Coronary artery (tissue), 2 donors: ENCODE data around the gene HNRNPC.
"Not testable (repeated sequence)": the region's sequence is repeated elsewhere in the genome, so short reads cannot be mapped to it uniquely, and the experiment has no call there.

Experiments
- DNase-seq: peaks from one replicate; pipeline ENCODE4 v3.0.0-alpha.2; 2017; ENCODE audit warnings: low spot score
- H3K27ac ChIP-seq, 2 donors: fragments of 200-600 bp; sonication (generic); one replicate each; pipeline ENCODE4 v1.5.1; 2016 to 2019
- H3K4me3 ChIP-seq: fragments of 200-600 bp; sonication (generic); 2 replicates; pipeline ENCODE4 v1.5.1; 2016; ENCODE audit warnings: mild to moderate bottlenecking, moderate library complexity
- TF ChIP-seq, protein P1 (sequence below): fragments of 200-600 bp; sonication (generic); IDR thresholded peaks from one replicate; pipeline ENCODE4 v1.5.1; 2019; ENCODE audit warnings: antibody characterized with exemption

HNRNPC gene

DNA sequence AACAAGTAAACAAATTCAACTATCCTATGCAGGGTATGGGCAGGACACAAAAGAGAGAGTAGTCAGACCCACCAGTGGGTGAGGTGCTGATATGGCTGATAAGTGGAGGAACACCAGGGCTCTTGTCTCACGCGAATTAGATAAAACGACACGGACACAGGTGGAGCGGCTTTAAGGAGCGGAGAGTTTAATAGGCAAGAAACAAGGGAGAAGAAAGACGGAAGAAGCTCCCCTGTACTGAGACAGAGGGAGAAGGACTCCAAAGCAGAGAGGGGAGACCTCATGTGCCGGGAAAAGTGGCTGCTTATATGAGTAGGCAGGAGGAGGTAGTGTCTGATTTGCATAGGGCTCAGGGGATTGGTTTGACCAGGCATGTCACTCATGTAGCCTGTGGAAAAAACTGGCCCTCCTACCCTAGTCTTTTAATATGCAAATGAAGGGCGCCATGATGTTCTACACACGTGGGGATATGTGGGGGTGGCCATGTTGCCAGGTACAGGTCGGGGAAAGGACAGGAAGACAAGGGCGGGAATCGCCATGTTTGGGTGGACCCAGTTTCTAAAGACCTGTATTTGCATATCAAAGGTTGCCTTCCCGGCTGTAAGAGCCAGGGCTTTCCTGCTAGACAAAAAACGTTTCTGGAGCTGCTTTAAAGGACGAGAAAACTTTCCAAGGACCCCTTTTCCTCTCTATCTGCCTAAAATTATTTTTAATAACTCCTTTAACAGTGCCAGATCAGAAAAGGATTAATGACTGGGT is 39.4 kb upstream of the HNRNPC start:
- H3K4me3 ChIP-seq: peak overlapping the region; percentile 52
- TF ChIP-seq, protein P1, sequence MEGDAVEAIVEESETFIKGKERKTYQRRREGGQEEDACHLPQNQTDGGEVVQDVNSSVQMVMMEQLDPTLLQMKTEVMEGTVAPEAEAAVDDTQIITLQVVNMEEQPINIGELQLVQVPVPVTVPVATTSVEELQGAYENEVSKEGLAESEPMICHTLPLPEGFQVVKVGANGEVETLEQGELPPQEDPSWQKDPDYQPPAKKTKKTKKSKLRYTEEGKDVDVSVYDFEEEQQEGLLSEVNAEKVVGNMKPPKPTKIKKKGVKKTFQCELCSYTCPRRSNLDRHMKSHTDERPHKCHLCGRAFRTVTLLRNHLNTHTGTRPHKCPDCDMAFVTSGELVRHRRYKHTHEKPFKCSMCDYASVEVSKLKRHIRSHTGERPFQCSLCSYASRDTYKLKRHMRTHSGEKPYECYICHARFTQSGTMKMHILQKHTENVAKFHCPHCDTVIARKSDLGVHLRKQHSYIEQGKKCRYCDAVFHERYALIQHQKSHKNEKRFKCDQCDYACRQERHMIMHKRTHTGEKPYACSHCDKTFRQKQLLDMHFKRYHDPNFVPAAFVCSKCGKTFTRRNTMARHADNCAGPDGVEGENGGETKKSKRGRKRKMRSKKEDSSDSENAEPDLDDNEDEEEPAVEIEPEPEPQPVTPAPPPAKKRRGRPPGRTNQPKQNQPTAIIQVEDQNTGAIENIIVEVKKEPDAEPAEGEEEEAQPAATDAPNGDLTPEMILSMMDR: no peak
- H3K27ac ChIP-seq: no peak overlapping the region
- peak; percentile 74 for DNase-seq

DNA sequence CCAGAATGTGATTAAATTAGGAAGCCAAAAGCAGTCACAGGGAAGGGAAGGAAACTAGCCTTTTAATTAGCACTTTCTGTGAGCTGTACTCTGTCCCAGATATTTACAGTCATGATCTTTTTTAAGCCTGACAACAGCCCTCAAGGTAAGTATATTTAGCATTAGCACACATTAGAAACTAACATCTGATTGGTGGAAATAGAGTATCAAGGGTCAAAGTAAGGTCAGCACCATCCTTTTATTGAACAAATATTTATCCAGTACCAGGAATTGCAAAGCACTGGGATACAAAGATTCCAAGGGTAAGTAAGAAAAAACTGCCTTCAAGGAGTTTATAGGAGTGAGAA is 38.9 kb upstream of the HNRNPC start:
- no peak for DNase-seq
- Histone ChIP-seq H3K4me3 (peak overlapping the region; percentile 52), H3K27ac (no peak overlapping the region)
- TF ChIP-seq, protein P1: no peak

DNA sequence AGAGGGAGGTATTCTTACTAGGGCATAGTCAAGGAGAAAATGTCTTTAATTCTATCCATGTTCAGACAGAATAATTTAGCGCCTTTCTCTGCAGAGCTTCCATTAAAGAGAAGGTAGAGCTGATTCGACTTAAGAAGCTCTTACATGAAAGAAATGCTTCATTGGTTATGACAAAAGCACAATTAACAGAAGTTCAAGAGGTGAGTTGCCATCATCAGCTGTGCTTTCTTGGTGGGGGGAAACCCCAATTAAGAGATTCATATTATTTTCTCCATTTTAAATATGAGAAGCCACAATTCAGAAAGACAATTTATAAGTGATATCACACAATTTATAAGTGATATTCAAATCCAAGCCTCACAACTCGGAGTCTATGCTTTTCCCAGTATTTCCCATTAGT is 38.4 kb upstream of the HNRNPC start:
- TF ChIP-seq, protein P1: no peak
- Histone ChIP-seq H3K4me3 (no peak overlapping the region), H3K27ac (no peak overlapping the region)
- DNase-seq: no peak

DNA sequence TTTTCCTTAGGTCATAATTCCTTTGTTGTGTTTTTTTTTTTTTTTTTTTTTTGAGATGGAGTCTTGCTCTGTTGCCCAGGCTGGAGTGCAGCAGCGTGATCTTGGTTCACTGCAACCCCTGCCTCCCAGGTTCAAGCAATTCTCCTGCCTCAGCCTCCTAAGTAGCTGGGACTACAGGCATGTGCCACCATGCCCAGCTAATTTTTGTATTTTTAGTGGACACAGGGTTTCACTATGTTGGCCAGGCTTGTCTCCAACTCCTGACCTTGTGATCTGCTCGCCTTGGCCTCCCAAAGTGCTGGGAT is 33.5 kb upstream of the HNRNPC start:
- H3K4me3 ChIP-seq, H3K27ac ChIP-seq, DNase-seq: not testable (repeated sequence)

DNA sequence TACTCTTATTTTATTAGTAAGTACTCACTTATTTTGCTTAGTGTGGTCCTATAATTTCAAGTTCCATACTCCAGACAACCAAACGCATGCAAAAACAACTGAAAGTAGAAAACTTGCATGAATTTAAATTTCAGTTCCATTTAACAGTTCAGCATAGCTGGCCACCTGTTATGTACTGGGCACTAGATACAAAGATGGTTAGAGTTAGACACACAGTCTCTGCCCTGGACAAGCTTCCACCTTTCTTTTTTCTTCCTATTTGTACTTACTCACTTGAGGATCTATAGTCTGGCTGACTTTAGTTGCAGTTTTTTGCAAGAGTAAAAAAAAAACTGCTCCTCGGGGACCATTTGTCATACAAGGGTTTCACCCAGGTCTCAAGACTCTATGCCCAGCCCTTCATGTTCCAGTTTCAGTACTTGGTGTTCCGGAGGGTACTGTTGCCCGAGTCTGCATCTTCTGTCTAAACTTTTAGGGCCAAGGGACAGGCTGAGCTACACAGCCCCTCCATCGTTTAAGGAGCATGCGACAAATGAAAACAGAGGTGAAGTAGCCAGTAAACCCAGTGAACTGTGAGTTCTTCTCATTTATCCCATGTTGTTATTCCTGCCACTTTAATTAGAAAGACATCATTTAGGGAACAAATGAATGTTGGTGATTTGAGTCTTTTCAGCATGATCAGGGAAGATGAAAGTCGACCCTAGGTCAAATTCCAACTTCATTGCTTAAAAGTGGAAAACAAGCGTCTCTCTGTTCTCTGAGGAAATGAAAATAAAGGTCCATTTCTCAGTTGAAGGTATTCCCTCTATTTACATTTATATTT is 33.0 kb upstream of the HNRNPC start:
- Histone ChIP-seq H3K4me3 (no peak overlapping the region), H3K27ac (no peak overlapping the region)
- TF ChIP-seq, protein P1: no peak
- no peak for DNase-seq

DNA sequence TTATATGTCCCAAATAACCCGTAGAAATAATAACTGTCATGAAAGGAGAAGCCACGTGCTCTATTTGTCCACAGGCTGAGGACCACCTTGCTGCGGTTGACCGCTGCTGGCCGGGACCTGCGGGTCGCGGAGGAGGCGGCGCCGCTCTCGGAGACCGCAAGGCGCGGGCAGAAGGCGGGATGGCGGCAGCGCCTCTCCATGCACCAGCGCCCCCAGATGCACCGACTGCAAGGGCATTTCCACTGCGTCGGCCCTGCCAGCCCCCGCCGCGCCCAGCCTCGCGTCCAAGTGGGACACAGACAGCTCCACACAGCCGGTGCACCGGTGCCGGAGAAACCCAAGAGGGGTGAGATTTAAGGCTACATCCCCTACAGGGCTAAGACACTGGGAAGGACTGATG is 31.6 kb upstream of the HNRNPC start:
- no peak for DNase-seq
- TF ChIP-seq, protein P1: no peak

DNA sequence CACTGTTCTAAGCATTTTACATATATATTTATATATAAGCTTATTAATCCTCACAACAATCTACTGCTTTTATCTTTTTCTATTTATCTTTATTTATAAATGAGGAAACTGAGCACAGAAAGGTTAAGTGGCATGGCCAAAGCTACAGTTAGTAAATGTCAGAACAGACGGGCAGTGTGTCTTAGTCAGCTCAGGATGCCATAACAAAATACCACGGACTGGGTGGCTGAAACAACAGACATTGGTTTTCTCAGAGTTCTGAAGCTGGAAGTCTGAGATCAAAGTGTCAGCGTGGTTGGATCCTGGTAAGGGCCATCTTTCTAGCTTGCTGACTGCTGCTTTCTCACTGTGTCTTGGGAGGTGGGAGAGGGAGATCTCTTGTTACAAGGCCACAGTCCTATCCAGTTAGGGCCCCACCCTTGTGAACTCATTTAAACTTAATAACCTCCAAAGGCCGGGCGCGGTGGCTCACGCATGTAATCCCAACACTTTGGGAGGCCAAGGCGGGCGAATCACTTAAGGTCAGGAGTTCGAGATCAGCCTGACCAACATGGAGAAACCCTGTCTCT is 30.4 kb upstream of the HNRNPC start:
- no peak for DNase-seq
- TF ChIP-seq, protein P1: no peak
- Histone ChIP-seq H3K27ac (no peak overlapping the region), H3K4me3 (no peak overlapping the region)

More for the DNA sequence above, 31.6 kb upstream of the HNRNPC start:
- peak overlapping the region; percentile 56 for H3K4me3 ChIP-seq
- H3K27ac ChIP-seq: no peak overlapping the region
